K562 (cell line): ENCODE measurements around the gene HSD17B12. TPM values are rescaled to one million over a fixed set of nuclear protein-coding genes. Genes with fewer than 3 reads are reported as not detected.

Experiments used
- ARID2 ChIP-seq: fragments of 450-650 bp; IDR thresholded peaks from 2 replicates; pipeline ENCODE4 v1.6.1; 2017; ENCODE audit warnings: antibody characterized with exemption, mild to moderate bottlenecking
- C11orf30 ChIP-seq: fragments of 450-650 bp; IDR thresholded peaks from 2 replicates; pipeline ENCODE4 v1.6.1; 2016; ENCODE audit warnings: low read depth, mild to moderate bottlenecking
- EHMT2 ChIP-seq: fragments of 450-650 bp; IDR thresholded peaks from 2 replicates; pipeline ENCODE4 v1.6.1; 2018; ENCODE audit warnings: antibody characterized with exemption
- ETV6 ChIP-seq, 3 experiments: fragments of 150-350 bp in 1 of 3; sonication (generic) in 1 of 3; formaldehyde crosslinking in 1 of 3; IDR thresholded peaks; 2 replicates each; pipeline versions ENCODE4 v1.6.1 to v1.8.0; 2014 to 2022; ENCODE audit warnings: borderline replicate concordance in 2 of 3, low read depth in 2 of 3, antibody characterized with exemption in 1 of 3, low read length in 1 of 3, mild to moderate bottlenecking in 1 of 3, missing genetic modification reagents in 1 of 3
- GATAD2A ChIP-seq: fragments of 450-650 bp; IDR thresholded peaks from 2 replicates; pipeline ENCODE4 v1.6.1; 2017
- MTA2 ChIP-seq: fragments of 450-650 bp; IDR thresholded peaks from 2 replicates; pipeline ENCODE4 v1.6.1; 2016; ENCODE audit warnings: low read depth
- MYBL2 ChIP-seq, 2 experiments: fragments of 450-650 bp in 1 of 2; sonication (generic) in 1 of 2; formaldehyde crosslinking in 1 of 2; IDR thresholded peaks; 2 replicates each; pipeline versions ENCODE4 v1.6.1 to v1.8.1; 2017 to 2022; ENCODE audit warnings: borderline replicate concordance in 1 of 2, inconsistent platforms in 1 of 2, low read depth in 1 of 2, mild to moderate bottlenecking in 1 of 2, missing genetic modification reagents in 1 of 2, moderate library complexity in 1 of 2
- NFIC ChIP-seq: fragments of 450-650 bp; IDR thresholded peaks from 2 replicates; pipeline ENCODE4 v1.6.1; 2017; ENCODE audit warnings: mild to moderate bottlenecking, inconsistent platforms
- RBM25 ChIP-seq: fragments of 200-400 bp; formaldehyde crosslinking; IDR thresholded peaks from 2 replicates; pipeline ENCODE4 v1.6.1; 2018; ENCODE audit warnings: low read length, low read depth, moderate library complexity; ENCODE audit not compliant: severe bottlenecking
- RCOR1 ChIP-seq, 2 experiments: IDR thresholded peaks; 2 replicates each; pipeline ENCODE4 v1.6.1; 2012; ENCODE audit warnings: low read depth in 2 of 2, low read length in 2 of 2, borderline replicate concordance in 1 of 2, improper control_type of control experiment in 1 of 2
- SMARCE1 ChIP-seq: fragments of 450-650 bp; IDR thresholded peaks from 2 replicates; pipeline ENCODE4 v1.7.1; 2016; ENCODE audit warnings: mild to moderate bottlenecking
- TAL1 ChIP-seq: fragments of 450-650 bp; IDR thresholded peaks from 2 replicates; pipeline ENCODE4 v1.6.1; 2016; ENCODE audit warnings: mild to moderate bottlenecking
- ZBED1 ChIP-seq: IDR thresholded peaks from 2 replicates; pipeline ENCODE4 v1.6.1; 2014
- ZNF12 ChIP-seq: sonication (generic); formaldehyde crosslinking; IDR thresholded peaks from 2 replicates; pipeline ENCODE4 v1.4.0; 2020; ENCODE audit warnings: mild to moderate bottlenecking, missing genetic modification reagents
- ZNF24 ChIP-seq: fragments of 450-650 bp; IDR thresholded peaks from 2 replicates; pipeline ENCODE4 v1.6.1; 2016
- polyA plus RNA-seq, 8 experiments: library from polyadenylated mRNA; depleted of rRNA in 4 of 8; stranded (reverse) in 5 of 8; unstranded in 3 of 8; fragments of >200 nt; fragmentation: Nextera tagmentation in 2 of 8; fragmentation: Illumina TruSeq in 1 of 8; extraction: Ambion mirVana in 2 of 8; extraction: Trizol in 1 of 8; gene quantifications; 2 replicates each; pipeline versions ENCODE4 v1.2.1 to v1.2.3, GENCODE V29; 2011 to 2014; ENCODE audit warnings: inconsistent platforms in 1 of 8, missing spikeins in 1 of 8
- total RNA-seq, 7 experiments: library from RNA; depleted of rRNA in 6 of 7; stranded (reverse); fragments of >200 nt in 6 of 7; fragmentation: Illumina TruSeq in 2 of 7; extraction: Trizol in 2 of 7; gene quantifications; 2 replicates each; pipeline versions ENCODE4 v1.2.1 to v1.2.3, GENCODE V29; 2011 to 2021; ENCODE audit warnings: low replicate concordance in 1 of 7
- TF ChIP-seq, protein P1 (sequence below): fragments of 250-450 bp; sonication (Bioruptor Pico); IDR thresholded peaks from 2 replicates; pipeline ENCODE4 v1.9.0; 2021; ENCODE audit warnings: mild to moderate bottlenecking
- TF ChIP-seq, protein P2 (sequence below): fragments of 450-650 bp; IDR thresholded peaks from 2 replicates; pipeline ENCODE4 v1.6.1; 2017; ENCODE audit warnings: antibody characterized with exemption
- TF ChIP-seq, protein P3 (sequence below): fragments of 200-800 bp; sonication (Bioruptor generic); IDR thresholded peaks from 2 replicates; pipeline ENCODE4 v1.6.1; 2016; ENCODE audit warnings: missing genetic modification characterization, missing compliant biosample characterization
- TF ChIP-seq, protein P4 (sequence below): fragments of 250-450 bp; sonication (Bioruptor Pico); IDR thresholded peaks from 2 replicates; pipeline ENCODE4 v1.4.0; 2020; ENCODE audit warnings: mild to moderate bottlenecking, moderate library complexity

HSD17B12 gene
- total and polyA plus RNA-seq, 9 of the 15 experiments (the other 6 are each of a cell fraction or from before 2014, with no cell fraction given) = 9.1 to 34.5 (median 23.3) TPM

DNA sequence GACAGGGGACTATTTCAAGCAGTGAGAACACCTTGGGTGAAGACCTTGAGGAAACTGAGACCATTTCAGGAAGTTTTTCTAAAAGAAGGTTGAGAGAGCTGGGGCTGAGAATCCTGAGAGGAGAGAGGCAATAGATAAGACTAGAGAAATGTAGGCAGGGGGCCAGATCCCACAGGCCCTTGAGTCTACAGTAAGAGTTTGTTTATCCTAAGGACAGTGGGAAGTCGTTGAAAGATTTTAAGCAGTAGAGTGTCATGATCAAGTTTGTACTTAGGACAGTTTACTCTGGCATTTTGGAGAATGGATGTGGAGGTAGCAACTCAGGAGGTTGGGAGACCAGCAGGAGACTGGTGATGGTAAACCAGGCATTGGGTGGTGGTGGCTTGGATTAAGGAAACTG, 17.1 kb downstream of the HSD17B12 start (continued):
- no peak for TF ChIP-seq MYBL2 (IDR thresholded peaks at IDR 0.05; ENCODE audit: low read depth)
- TF ChIP-seq MYBL2 (CRISPR knock-in tag; IDR thresholded peaks at IDR 0.05; ENCODE audit: borderline replicate concordance) = no peak
- no peak for TF ChIP-seq C11orf30
- TF ChIP-seq RCOR1 (IDR thresholded peaks at IDR 0.05; ENCODE audit: borderline replicate concordance in 1 of 2, low read depth in 2 of 2, low read length in 2 of 2) = 0 out of 4 replicates have a peak, but pooled peaks of 1 of the 2 experiments have one; percentile 18
- no peak for TF ChIP-seq RBM25
- no peak for TF ChIP-seq ZNF24
- TF ChIP-seq ZNF12 (CRISPR knock-in tag) = no peak
- TF ChIP-seq, protein P1, sequence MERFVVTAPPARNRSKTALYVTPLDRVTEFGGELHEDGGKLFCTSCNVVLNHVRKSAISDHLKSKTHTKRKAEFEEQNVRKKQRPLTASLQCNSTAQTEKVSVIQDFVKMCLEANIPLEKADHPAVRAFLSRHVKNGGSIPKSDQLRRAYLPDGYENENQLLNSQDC (CRISPR knock-in tag) = no peak
- TF ChIP-seq, protein P2, sequence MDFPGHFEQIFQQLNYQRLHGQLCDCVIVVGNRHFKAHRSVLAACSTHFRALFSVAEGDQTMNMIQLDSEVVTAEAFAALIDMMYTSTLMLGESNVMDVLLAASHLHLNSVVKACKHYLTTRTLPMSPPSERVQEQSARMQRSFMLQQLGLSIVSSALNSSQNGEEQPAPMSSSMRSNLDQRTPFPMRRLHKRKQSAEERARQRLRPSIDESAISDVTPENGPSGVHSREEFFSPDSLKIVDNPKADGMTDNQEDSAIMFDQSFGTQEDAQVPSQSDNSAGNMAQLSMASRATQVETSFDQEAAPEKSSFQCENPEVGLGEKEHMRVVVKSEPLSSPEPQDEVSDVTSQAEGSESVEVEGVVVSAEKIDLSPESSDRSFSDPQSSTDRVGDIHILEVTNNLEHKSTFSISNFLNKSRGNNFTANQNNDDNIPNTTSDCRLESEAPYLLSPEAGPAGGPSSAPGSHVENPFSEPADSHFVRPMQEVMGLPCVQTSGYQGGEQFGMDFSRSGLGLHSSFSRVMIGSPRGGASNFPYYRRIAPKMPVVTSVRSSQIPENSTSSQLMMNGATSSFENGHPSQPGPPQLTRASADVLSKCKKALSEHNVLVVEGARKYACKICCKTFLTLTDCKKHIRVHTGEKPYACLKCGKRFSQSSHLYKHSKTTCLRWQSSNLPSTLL = no peak
- TF ChIP-seq EHMT2 = peak; percentile 80
- no peak for TF ChIP-seq MTA2
- no peak for TF ChIP-seq GATAD2A
- TF ChIP-seq, protein P3, sequence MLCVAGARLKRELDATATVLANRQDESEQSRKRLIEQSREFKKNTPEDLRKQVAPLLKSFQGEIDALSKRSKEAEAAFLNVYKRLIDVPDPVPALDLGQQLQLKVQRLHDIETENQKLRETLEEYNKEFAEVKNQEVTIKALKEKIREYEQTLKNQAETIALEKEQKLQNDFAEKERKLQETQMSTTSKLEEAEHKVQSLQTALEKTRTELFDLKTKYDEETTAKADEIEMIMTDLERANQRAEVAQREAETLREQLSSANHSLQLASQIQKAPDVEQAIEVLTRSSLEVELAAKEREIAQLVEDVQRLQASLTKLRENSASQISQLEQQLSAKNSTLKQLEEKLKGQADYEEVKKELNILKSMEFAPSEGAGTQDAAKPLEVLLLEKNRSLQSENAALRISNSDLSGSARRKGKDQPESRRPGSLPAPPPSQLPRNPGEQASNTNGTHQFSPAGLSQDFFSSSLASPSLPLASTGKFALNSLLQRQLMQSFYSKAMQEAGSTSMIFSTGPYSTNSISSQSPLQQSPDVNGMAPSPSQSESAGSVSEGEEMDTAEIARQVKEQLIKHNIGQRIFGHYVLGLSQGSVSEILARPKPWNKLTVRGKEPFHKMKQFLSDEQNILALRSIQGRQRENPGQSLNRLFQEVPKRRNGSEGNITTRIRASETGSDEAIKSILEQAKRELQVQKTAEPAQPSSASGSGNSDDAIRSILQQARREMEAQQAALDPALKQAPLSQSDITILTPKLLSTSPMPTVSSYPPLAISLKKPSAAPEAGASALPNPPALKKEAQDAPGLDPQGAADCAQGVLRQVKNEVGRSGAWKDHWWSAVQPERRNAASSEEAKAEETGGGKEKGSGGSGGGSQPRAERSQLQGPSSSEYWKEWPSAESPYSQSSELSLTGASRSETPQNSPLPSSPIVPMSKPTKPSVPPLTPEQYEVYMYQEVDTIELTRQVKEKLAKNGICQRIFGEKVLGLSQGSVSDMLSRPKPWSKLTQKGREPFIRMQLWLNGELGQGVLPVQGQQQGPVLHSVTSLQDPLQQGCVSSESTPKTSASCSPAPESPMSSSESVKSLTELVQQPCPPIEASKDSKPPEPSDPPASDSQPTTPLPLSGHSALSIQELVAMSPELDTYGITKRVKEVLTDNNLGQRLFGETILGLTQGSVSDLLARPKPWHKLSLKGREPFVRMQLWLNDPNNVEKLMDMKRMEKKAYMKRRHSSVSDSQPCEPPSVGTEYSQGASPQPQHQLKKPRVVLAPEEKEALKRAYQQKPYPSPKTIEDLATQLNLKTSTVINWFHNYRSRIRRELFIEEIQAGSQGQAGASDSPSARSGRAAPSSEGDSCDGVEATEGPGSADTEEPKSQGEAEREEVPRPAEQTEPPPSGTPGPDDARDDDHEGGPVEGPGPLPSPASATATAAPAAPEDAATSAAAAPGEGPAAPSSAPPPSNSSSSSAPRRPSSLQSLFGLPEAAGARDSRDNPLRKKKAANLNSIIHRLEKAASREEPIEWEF (CRISPR knock-in tag) = no peak
- no peak for TF ChIP-seq ARID2
- TF ChIP-seq SMARCE1 = peak; percentile 15; the same call in 1 of the 2 replicates
- TF ChIP-seq NFIC = peak; percentile 49; the same call in 1 of the 2 replicates
- TF ChIP-seq, protein P4, sequence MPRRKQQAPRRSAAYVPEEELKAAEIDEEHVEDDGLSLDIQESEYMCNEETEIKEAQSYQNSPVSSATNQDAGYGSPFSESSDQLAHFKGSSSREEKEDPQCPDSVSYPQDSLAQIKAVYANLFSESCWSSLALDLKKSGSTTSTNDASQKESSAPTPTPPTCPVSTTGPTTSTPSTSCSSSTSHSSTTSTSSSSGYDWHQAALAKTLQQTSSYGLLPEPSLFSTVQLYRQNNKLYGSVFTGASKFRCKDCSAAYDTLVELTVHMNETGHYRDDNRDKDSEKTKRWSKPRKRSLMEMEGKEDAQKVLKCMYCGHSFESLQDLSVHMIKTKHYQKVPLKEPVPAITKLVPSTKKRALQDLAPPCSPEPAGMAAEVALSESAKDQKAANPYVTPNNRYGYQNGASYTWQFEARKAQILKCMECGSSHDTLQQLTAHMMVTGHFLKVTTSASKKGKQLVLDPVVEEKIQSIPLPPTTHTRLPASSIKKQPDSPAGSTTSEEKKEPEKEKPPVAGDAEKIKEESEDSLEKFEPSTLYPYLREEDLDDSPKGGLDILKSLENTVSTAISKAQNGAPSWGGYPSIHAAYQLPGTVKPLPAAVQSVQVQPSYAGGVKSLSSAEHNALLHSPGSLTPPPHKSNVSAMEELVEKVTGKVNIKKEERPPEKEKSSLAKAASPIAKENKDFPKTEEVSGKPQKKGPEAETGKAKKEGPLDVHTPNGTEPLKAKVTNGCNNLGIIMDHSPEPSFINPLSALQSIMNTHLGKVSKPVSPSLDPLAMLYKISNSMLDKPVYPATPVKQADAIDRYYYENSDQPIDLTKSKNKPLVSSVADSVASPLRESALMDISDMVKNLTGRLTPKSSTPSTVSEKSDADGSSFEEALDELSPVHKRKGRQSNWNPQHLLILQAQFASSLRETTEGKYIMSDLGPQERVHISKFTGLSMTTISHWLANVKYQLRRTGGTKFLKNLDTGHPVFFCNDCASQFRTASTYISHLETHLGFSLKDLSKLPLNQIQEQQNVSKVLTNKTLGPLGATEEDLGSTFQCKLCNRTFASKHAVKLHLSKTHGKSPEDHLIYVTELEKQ (CRISPR knock-in tag) = no peak
- TF ChIP-seq TAL1 = 0 out of 2 replicates have a peak, but pooled peaks have one; percentile 5
- no peak for TF ChIP-seq ZBED1
- no peak for TF ChIP-seq ETV6 (IDR thresholded peaks at IDR 0.05; ENCODE audit: borderline replicate concordance in 1 of 2, low read depth in 2 of 2, low read length in 1 of 2)
- no peak for TF ChIP-seq ETV6 (CRISPR knock-in tag; IDR thresholded peaks at IDR 0.05; ENCODE audit: borderline replicate concordance)
